ENCODE results near the gene ACTN4.

The ACTN4 gene

GRCh38 chr19:38650911-38651584, 3.6 kb downstream of the ACTN4 start:
- TF ChIP-seq CTCF (IDR thresholded peaks at IDR 0.05; ENCODE audit: extremely low read depth, missing control alignments), result no peak
- no peak for DNase-seq (ENCODE audit: low spot score)

GRCh38 chr19:38653028-38653571, 5.7 kb downstream of the ACTN4 start:
- no peak for TF ChIP-seq CTCF (IDR thresholded peaks at IDR 0.05; ENCODE audit: extremely low read depth, missing control alignments)
- no peak for DNase-seq (ENCODE audit: low spot score)

GRCh38 chr19:38654628-38655055, 7.2 kb downstream of the ACTN4 start:
- TF ChIP-seq CTCF (IDR thresholded peaks at IDR 0.05; ENCODE audit: extremely low read depth, missing control alignments), result no peak
- DNase-seq (ENCODE audit: low spot score), result no peak

- DNase-seq (ENCODE audit: low spot score), result peak; percentile 56
- no peak for TF ChIP-seq CTCF (IDR thresholded peaks at IDR 0.05; ENCODE audit: extremely low read depth, missing control alignments)
Observed at GRCh38 chr19:38655148-38655824, 7.8 kb downstream of the ACTN4 start.

GRCh38 chr19:38656171-38656981, 8.9 kb downstream of the ACTN4 start:
- TF ChIP-seq CTCF (IDR thresholded peaks at IDR 0.05; ENCODE audit: extremely low read depth, missing control alignments), result no peak
- no peak for DNase-seq (ENCODE audit: low spot score)

GRCh38 chr19:38657633-38658222, 10.3 kb downstream of the ACTN4 start:
- TF ChIP-seq CTCF (IDR thresholded peaks at IDR 0.05; ENCODE audit: extremely low read depth, missing control alignments), result no peak
- no peak for DNase-seq (ENCODE audit: low spot score)

Data from GM20000 (cell line).